Measurements from ENCODE around the gene SPEG.
A peak's percentile ranks its signal among the peaks of the same experiment; 100 is the strongest.

Gene SPEG

GRCh38 chr2:219498280-219499057 lies 63.8 kb downstream of the SPEG start, which contains the start of gene GMPPA:
Gene GMPPA, plus strand, starts transcription at chr2:219498891. Its CDS starts 1,085 bp downstream, at chr2:219499976.
- peak; percentile 99 for DNase-seq

- DNase-seq = no peak
Measured at GRCh38 chr2:219499058-219499307, 64.3 kb downstream of the SPEG start.

- no peak for DNase-seq
Measured at GRCh38 chr2:219499555-219499954, 64.9 kb downstream of the SPEG start.

- peak; percentile 67 for DNase-seq
Measured at GRCh38 chr2:219500135-219500534, 65.5 kb downstream of the SPEG start.

- no peak for DNase-seq
Measured at GRCh38 chr2:219501849-219502248, 67.2 kb downstream of the SPEG start.

GRCh38 chr2:219502618-219503017 lies 68.0 kb downstream of the SPEG start:
- DNase-seq = no peak

- no peak for DNase-seq
Measured at GRCh38 chr2:219505585-219505984, 70.9 kb downstream of the SPEG start.

GRCh38 chr2:219506153-219506801 lies 71.6 kb downstream of the SPEG start:
- DNase-seq = no peak

GRCh38 chr2:219506802-219507526 lies 72.3 kb downstream of the SPEG start:
- no peak for DNase-seq

GRCh38 chr2:219507581-219508443 lies 73.2 kb downstream of the SPEG start:
- no peak for DNase-seq

- DNase-seq = no peak
Measured at GRCh38 chr2:219508444-219508734, 73.7 kb downstream of the SPEG start.

- DNase-seq = no peak
Measured at GRCh38 chr2:219508971-219509779, 74.5 kb downstream of the SPEG start.

GRCh38 chr2:219509780-219510511 lies 75.3 kb downstream of the SPEG start:
- peak; percentile 38 for DNase-seq

- DNase-seq = no peak
Measured at GRCh38 chr2:219510512-219511135, 76.0 kb downstream of the SPEG start.

- no peak for DNase-seq
Measured at GRCh38 chr2:219511547-219512325, 77.1 kb downstream of the SPEG start.

GRCh38 chr2:219512524-219513216 lies 78.0 kb downstream of the SPEG start:
- no peak for DNase-seq

GRCh38 chr2:219513787-219514186 lies 79.1 kb downstream of the SPEG start:
- no peak for DNase-seq

- DNase-seq = no peak
Measured at GRCh38 chr2:219514196-219514761, 79.6 kb downstream of the SPEG start, which contains the start of gene ASIC4. Gene ASIC4, plus strand, starts transcription at chr2:219514482. Its CDS starts 243 bp downstream, at chr2:219514725.

GRCh38 chr2:219514836-219515235 lies 80.2 kb downstream of the SPEG start:
- DNase-seq = no peak

Measured in fibroblast of upper back skin (primary cell).